Retinal pigment epithelial cell (primary cell): ENCODE data around the gene LANCL2.
"Not testable (repeated sequence)": the region's sequence is repeated elsewhere in the genome, so short reads cannot be mapped to it uniquely, and the experiment has no call there.

Experiments
- DNase-seq: peaks from one replicate; pipeline ENCODE4 v3.0.0-alpha.2; 2010; ENCODE audit warnings: low read depth
- H3K4me3 ChIP-seq: 2 replicates; pipeline ENCODE4 v1.5.1; 2011; ENCODE audit warnings: mild to moderate bottlenecking, low read length, control low read depth, moderate library complexity
- TF ChIP-seq, protein P1 (sequence below): conservative IDR thresholded peaks from 2 replicates; pipeline ENCODE4 v1.5.1; 2011; ENCODE audit warnings: low read depth, low read length, control low read depth, inconsistent platforms

LANCL2 gene

DNA sequence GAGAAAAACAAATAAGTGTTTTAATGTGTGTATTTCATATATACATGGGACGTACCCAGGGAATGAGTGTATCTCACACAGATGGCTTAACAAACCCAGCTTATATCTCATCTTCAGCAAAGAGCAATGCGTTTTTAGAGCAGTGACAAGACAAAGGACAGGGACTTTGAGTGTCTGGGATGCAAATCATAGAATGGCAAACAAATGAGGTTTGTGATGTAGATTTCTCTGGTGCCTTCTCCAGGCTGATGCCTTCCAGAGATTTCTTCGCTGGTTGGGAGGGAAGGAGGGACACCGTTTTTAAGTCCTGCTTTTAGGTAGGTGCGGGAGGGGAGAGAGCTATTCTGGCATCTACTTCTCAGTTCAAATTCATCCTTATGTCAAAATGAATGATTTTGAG, 16.6 kb downstream of the LANCL2 start:
- TF ChIP-seq, protein P1, sequence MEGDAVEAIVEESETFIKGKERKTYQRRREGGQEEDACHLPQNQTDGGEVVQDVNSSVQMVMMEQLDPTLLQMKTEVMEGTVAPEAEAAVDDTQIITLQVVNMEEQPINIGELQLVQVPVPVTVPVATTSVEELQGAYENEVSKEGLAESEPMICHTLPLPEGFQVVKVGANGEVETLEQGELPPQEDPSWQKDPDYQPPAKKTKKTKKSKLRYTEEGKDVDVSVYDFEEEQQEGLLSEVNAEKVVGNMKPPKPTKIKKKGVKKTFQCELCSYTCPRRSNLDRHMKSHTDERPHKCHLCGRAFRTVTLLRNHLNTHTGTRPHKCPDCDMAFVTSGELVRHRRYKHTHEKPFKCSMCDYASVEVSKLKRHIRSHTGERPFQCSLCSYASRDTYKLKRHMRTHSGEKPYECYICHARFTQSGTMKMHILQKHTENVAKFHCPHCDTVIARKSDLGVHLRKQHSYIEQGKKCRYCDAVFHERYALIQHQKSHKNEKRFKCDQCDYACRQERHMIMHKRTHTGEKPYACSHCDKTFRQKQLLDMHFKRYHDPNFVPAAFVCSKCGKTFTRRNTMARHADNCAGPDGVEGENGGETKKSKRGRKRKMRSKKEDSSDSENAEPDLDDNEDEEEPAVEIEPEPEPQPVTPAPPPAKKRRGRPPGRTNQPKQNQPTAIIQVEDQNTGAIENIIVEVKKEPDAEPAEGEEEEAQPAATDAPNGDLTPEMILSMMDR = no peak
- no peak for DNase-seq
- no peak overlapping the region for H3K4me3 ChIP-seq

DNA sequence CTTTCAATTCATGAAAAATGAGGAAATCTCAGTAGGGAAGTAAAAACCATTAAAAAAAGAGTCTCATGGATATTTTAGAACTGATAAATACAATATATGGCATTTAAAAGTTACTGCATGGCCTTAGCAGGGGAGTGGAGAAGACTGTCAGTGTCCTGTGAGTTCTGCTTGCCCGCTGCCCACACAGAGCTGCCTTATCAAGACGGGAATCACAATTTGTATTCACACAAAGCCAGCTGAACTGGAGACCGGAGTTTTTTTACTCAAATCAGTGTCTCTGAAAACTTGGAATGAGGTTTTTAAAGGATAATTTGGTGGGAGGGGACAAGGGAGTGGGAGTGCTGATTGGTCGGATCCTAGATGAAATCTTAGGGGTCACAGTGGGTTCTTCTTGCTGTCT, 17.1 kb downstream of the LANCL2 start:
- TF ChIP-seq, protein P1 = no peak
- no peak for DNase-seq

DNA sequence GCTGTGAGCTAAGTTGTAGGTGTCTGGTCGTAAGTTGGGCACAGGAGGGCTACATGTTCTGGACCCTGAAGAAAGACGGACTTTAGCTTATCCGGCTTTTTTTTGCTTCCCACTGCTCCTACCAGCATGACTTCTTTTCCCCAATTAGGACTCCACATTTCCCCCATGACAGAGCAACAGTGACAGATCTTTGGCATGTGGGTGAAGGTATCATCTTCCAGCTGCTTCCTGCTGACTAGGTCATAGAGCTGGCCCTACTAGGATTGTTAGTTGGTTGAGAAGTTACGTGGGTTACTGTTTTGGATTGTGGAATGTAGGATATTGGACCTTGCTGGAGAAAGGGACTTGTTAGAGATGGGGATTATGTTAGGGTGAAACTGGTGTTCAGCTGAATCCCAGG, 21.4 kb downstream of the LANCL2 start:
- no peak for DNase-seq
- TF ChIP-seq, protein P1 = no peak

More for the DNA sequence above, 17.1 kb downstream of the LANCL2 start:
- no peak overlapping the region for H3K4me3 ChIP-seq

DNA sequence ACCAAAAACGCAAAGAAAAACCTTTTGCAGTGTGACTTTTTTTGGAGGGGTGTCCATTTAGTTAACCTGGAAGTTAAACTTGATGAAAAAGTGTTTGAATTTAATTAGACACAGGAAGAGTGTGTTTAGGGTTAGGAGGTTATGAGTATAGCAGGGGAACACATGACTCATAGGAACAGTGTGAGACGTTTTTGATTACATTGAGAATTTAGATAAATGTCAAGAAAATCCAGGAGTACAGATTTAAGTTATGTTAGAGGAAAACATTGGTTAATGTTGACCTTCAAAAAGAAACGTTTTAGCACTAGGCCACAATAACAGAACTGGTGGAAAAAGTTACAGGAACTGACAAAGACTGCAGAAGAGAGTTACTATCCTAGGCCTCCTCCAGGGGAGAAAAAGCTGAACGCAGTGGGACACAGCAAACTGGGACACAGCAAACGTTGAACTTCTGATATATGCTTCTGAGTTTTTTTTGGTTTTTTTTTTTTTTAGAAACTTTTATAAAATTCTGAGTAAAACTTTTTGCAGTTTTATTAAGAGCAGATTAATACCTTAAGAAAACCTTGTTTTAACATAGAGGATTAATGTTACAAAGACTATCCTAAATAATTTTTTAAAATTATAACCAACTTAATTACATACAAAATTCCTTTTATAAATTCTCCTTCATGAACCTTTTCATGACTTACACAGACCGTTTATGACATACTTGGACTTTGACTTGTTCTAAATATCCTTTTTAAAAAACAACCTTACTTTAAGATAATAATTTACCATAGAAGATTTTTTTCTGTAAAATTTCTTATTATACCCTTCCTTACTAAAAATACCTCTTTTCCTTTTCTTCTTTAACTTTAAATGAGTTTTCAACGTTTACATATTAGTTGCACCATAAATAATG, 22.2 kb downstream of the LANCL2 start:
- TF ChIP-seq, protein P1 = no peak
- no peak for DNase-seq
- no peak overlapping the region for H3K4me3 ChIP-seq

More for the DNA sequence above, 21.4 kb downstream of the LANCL2 start:
- no peak overlapping the region for H3K4me3 ChIP-seq

DNA sequence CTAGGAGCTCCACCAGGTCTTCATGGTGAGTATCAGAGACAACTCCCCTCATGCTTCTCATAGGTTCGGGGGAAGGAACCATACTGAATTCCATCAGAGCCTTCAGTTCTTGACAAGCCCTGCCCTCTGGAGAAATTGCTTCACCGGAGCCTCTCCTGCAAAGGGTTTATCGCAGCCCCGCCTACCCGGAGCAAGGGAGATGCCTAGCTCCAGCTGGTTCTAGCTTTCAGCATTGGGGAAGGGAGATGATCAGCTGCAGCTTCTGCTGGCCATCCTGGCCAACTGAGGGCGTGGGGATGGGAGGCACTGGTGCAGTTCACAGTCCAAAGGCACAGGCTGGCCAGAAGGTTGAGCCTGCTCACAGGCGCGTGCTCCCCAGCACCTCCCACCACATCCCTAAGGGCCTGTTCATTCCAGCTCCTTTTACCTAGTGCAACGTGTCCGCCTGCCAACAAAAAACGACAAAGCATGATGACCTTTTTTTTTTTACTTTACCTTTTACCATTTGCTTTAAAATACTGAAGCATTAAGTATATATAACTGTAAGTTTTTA, 31.2 kb downstream of the LANCL2 start:
- TF ChIP-seq, protein P1 = no peak
- no peak for DNase-seq
- no peak overlapping the region for H3K4me3 ChIP-seq

DNA sequence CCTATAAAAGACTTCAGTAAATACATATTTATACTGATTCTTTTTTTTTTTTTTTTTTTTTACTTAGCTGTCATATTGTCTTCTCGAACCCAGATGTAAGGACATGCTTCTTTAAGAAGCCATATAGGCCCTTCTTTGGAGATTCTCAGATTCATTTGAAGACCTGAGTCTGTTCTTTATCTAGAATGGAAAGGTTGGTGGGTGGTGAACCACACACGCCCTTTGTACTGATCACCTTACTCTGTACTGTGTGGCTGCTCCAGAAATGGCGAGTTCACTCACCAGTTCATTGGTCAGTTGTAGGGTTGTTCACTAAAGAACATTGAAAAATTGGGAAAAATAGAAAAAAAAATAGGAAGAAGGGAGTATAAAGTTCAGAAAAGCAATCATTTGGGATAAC, 32.5 kb downstream of the LANCL2 start:
- H3K4me3 ChIP-seq = no peak overlapping the region
- TF ChIP-seq, protein P1 = no peak
- DNase-seq = no peak

DNA sequence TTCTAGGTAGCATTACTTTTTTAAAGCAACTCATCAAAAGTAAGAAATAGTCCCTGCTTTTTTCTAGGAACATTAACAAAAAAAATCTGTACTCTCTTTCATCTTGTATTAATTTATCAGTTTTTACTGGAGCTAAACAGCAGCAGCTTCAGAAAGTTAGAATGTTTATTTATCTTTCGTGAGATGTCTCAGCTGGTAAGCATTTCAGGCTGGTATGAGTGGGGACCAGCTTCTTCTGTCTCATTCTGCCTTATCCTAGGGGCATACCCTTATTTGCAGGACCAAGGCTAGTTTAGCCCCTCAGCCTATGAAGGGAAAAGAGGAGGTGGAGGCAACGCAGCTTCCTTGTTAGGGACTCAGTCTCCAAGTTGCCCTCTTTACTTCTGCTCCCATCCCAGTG, 35.1 kb downstream of the LANCL2 start:
- no peak for DNase-seq
- no peak overlapping the region for H3K4me3 ChIP-seq
- TF ChIP-seq, protein P1 = no peak

DNA sequence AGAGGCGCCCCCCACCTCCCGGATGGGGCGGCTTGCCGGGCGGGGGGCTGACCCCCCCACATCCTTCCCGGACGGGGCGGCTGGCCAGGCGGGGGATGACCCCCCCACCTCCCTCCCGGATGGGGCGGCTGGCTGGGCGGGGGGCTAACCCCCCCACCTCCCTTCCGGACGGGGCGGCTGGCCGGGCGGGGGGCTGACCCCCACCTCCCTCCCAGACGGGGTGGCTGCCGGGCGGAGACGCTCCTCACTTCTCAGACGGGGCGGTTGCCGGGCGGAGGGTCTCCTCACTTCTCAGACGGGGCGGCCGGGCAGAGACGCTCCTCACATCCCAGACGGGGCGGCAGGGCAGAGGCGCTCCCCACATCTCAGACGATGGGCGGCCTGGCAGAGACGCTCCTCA, 37.4 kb downstream of the LANCL2 start:
- DNase-seq, H3K4me3 ChIP-seq: not testable (repeated sequence)
